ENCODE data around the gene RITA1. TPM values are rescaled to one million over a fixed set of nuclear protein-coding genes. Genes with fewer than 3 reads are reported as not detected.

Gene RITA1
- total and polyA plus RNA-seq, 2 of the 4 experiments (the other 2 are of a cell fraction): 14.2 to 14.7 TPM

GRCh38 chr12:113162102-113163029 lies 23.2 kb upstream of the RITA1 start:
- 95% methylated on average over 4 of the region's 25 CpGs; no CpG with 5 or more reads in 1 of the 2 experiments for WGBS, 2 experiments (ENCODE audit: extremely low coverage in 2 of 2, insufficient read length in 1 of 2)
- CTCF ChIA-PET: no interaction called here

More at GRCh38 chr12:113162102-113163029, 23.2 kb upstream of the RITA1 start:
- POLR2A ChIA-PET (ENCODE audit: unreplicated experiment): no interaction called here
- H3K9ac ChIP-seq (ENCODE audit: low read depth, low read length): no peak overlapping the region
- ATAC-seq (ENCODE audit: low read depth) (peak; percentile 58), DNase-seq (peak; percentile 50)
- H2BK5ac ChIP-seq (ENCODE audit: low read depth, low read length, poor library complexity, severe bottlenecking): no peak overlapping the region
- no peak overlapping the region for H2AK5ac ChIP-seq (ENCODE audit: low read depth, low read length)
- H3K9me1 ChIP-seq (ENCODE audit: insufficient read depth, low read length): peaks cover 4% of the 10 kb centered on the region; the same call in 1 of the 2 replicates
- H3K27ac ChIP-seq (ENCODE audit: insufficient read depth, low read length): no peak overlapping the region
- intact Hi-C loops (cut with micrococcal nuclease) (no loop called here), in situ Hi-C loops (cut with MboI; ENCODE audit: low sequenced_read_pairs) (no loop called here), dilution Hi-C loops (cut with HindIII; ENCODE audit: low sequenced_read_pairs, unreplicated experiment) (no loop called here)
- H3K4me3 ChIP-seq (ENCODE audit: insufficient read depth, low read depth, low read length): no peak overlapping the region
- no peak overlapping the region for H2BK15ac ChIP-seq (ENCODE audit: low read depth, low read length)
- no peak overlapping the region for H3K4ac ChIP-seq (ENCODE audit: low read depth, low read length)
- H3K9me3 ChIP-seq (ENCODE audit: control insufficient read depth, insufficient read depth, low read length): no peaks in the 10 kb centered on the region
- no peak overlapping the region for H3K23ac ChIP-seq (ENCODE audit: low read depth, low read length)
- H4K5ac ChIP-seq (ENCODE audit: low read depth, low read length): no peak overlapping the region
- BruUV-seq (replicated peaks): no TSS peak
- no peak overlapping the region for H4K8ac ChIP-seq (ENCODE audit: low read depth in 2 of 2, low read length in 2 of 2)
- peaks cover 3% of the 10 kb centered on the region; the same call in 1 of the 2 replicates for H4K20me1 ChIP-seq (ENCODE audit: insufficient read depth, low read length)
- no peak for TF ChIP-seq SMC3 (IDR thresholded peaks at IDR 0.05; ENCODE audit: low read depth, low read length)
- 0 out of 2 replicates have a peak, but pooled peaks have one; percentile 8 for TF ChIP-seq FOS (IDR thresholded peaks at IDR 0.05; ENCODE audit: low read depth, low read length)
- peaks cover 58% of the 10 kb centered on the region for H3K36me3 ChIP-seq (ENCODE audit: control insufficient read depth, insufficient read depth, low read length)
- H3K18ac ChIP-seq (ENCODE audit: low read depth, low read length): no peak overlapping the region
- H3K4me1 ChIP-seq (ENCODE audit: control insufficient read depth, insufficient read depth, low read length): peaks cover 8% of the 10 kb centered on the region
- H3K79me1 ChIP-seq (ENCODE audit: low read depth in 1 of 2, low read length in 2 of 2): no peaks in the 10 kb centered on the region; a peak in 1 of 4 replicates
- no peak overlapping the region for H3K14ac ChIP-seq (replicated peaks; ENCODE audit: low read depth, low read length)
- H2BK20ac ChIP-seq (ENCODE audit: low read depth, low read length): no peak overlapping the region
- no peak overlapping the region for H3K56ac ChIP-seq (ENCODE audit: extremely low read depth, insufficient read depth, low read length)
- H3K27me3 ChIP-seq (ENCODE audit: control insufficient read depth, insufficient read depth, low read length): no peaks in the 10 kb centered on the region
- H3K4me2 ChIP-seq (ENCODE audit: low read depth, low read length): no peak overlapping the region
- peak overlapping the region; percentile 60 for H2AFZ ChIP-seq (replicated peaks; ENCODE audit: low read length, poor library complexity)
- no peak overlapping the region for H4K91ac ChIP-seq (ENCODE audit: insufficient read depth, low read depth, low read length)
- H2AK9ac ChIP-seq (replicated peaks; ENCODE audit: low read depth, low read length, poor library complexity): no peak overlapping the region
- H2BK120ac ChIP-seq (ENCODE audit: low read depth, low read length): no peak overlapping the region

Measured in IMR-90 (cell line).